Hypothalamus (tissue), 51 donors: Measurements from ENCODE around the gene TMEM174.
"Not testable (repeated sequence)": the region's sequence is repeated elsewhere in the genome, so short reads cannot be mapped to it uniquely, and the experiment has no call there.

ENCODE experiments used
- DNase-seq, 51 donors: peaks; one replicate each; lab custom pipeline; 2025; lab: John Stamatoyannopoulos, UW

Gene TMEM174

DNA sequence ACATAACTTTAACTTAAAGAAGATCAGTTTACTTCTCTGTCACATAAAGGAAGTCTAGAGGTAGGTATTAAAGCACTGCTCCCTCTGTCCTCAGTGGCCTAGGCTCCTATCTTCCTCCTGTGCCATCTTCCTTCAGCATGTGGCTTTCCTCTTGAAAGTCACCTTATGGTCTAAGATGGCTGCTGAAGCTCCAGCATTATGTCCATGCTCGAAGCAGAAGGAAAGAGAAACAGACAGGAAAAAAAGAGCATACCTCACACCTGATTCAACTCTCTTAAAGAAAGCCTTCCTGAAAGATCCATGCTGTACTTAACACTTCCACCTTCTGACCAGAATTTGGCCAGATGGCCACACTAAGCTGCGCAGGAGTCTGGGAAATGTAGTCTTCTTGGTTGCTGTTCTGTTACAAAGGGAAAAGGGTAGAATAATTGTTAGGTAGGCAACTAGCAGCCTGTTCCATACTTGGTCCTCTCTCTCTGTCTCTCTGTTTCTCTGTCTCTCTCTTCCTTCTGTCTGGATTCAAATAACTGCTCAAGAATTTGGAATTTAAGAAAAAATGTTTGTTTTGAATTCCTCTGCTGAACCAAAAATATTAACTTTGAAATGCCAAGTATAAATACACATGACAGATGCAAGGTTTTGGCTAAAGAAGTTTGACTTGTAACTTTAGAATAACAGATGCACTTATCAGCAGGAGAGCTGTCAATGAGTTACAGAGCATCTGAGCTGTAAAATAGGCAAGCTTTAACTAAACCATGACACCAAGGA lies 16.0 kb downstream of the TMEM174 start:
- DNase-seq, result no peak

DNA sequence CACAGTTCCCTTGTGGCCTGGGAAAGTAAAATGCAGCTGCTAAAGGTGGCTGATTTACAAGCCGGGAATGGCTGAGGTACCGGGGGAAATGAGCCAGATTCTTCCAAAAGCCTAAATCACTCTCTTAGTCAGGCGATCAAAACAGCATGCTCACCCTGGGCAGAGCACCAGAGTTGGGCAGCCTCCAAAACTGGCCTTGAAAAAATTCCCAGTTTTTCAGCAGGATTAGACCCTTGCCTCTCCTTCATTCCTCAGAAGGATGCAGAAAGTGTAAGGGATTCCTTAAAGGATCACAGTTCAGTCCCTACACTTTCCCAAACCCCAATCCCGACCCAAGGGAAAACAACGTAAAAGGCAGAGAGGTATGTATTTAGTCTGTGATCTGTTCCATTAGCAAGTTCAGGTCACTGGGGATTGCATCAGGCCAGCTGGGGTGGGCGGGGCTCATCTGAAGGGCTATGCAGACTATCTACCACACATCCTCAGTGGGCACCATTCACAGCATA lies 16.9 kb downstream of the TMEM174 start:
- peak in 8 of 51 donors; percentile 1 to 9 (median 2) for DNase-seq

GRCh38 chr5:73192370-73192769 lies 19.4 kb downstream of the TMEM174 start:
- no peak for DNase-seq

DNA sequence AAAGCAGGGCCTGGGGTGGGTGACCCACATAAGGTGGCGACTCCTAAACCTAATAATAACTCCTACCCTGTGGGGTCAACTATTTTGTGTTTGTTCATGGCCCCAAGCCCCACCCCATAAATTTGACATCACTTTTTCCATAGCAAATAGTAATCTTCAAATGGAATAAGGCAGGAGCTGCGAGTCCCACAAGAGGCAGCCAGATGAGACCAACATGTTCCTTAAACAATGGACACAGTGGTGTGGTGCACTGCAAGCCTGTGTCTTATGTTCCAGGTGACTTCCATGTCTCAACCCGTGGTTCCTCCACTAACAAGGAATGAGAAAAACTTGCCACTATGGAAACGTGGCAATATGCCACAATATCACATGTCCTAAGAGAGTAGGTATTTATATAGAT lies 20.6 kb downstream of the TMEM174 start:
- no peak for DNase-seq

GRCh38 chr5:73196201-73196600 lies 23.2 kb downstream of the TMEM174 start:
- DNase-seq, result no peak

GRCh38 chr5:73197637-73198257 lies 24.8 kb downstream of the TMEM174 start:
- no peak for DNase-seq

DNA sequence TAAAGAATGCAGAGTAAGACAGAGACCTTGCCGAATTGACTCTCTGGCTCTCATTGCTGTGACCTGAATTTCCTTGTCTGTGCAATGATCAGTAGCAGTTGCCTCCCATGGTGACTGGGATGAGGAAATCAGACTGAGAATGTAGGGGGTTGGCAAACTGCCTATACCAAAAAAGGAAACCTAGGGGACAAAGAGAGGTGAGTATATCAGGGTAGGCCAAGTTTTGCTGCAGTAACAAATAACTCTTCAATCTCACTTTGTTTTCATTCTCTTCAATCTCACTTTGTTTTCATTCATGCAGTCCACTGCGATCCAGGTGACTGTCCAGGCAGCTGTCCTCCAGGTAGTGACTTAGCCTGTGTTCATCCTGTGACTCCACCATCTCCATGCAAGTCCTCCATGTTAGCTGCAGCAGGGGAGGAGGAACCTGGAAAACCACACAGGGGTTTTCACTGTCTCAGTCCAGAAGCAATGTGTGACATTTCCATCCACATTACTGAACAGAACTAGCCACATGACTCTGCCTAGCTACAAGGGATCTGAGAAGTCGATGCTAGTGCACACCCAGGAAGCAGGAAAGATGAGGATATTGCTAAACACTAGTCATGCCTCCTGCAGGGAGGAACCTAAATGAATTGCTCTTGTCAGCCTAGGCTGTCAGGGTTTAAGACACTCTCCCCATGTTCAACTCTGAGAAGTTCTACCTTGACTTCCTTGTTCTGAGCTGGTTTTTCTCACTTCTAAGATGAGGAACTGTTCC lies 26.0 kb downstream of the TMEM174 start:
- no peak for DNase-seq

- no peak for DNase-seq
These were observed 26.7 kb downstream of the TMEM174 start for GRCh38 chr5:73199671-73200070.

DNA sequence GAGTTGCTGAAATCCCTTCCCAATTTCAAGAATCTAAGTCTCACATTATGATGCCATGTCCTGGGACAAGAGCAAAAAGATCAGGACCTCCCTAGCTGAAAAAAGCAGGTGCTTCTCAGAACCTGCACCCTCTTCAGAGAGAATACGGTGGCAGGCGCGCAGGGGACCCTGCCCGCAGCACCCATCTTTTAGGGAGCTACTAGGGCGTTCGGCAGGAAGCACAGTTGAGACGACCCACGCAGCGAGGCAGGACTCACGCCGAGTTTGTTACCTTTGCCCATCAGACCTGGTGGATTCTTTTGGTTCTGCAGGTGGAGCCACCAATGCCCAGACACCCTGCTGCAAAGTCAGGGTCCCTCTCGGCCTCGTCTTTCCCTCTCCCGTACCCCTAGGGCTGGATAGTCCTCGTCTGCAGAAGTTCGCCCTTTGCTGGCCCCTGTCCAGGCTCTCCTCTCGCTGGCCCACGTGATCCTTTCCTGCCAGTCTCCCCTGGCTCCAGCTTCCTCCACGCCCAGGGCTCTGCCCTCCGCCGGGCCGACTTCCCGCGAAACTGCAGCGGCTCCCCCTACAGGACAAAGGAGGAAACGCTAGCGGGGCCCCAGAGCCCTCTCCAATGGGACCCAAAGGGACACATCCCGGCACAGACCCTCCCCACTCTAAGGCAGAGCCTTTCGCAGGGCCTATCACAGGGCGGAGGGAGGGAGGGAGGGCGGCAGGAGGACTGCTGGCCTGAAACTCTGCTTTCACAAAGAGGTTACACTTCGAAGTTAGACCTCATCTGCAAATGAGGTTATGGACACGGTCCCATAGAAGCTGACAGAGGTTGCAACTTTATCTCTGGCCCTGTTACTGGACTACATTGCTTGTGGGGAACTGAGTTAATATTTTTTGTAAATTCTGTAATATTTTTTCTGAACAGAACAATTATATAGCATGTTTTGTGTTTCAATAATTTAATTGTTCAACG lies 28.8 kb downstream of the TMEM174 start:
- DNase-seq, result peak in 46 of 51 donors; percentile 5 to 76 (median 39)

DNA sequence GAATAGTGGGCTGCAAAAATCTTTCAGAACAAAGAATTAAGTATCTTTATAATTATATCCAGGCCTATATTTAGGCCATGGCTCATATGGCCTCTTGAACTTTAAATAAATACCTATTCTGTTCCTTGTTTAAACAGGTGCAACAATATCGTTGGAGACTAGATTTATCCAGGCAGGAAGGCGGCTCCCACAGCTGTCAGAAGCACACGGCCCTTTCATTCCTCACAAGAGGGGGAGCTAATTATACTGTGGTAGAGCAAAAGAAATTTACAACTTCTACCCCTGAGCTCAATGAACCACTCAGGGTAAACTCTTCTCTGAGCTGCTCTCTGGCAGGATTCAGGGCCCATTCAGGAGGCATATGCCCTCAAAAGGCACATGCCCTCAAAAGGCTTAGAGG lies 31.3 kb downstream of the TMEM174 start:
- DNase-seq, result no peak

- no peak for DNase-seq
These were observed 31.7 kb downstream of the TMEM174 start for GRCh38 chr5:73204733-73205132.

DNA sequence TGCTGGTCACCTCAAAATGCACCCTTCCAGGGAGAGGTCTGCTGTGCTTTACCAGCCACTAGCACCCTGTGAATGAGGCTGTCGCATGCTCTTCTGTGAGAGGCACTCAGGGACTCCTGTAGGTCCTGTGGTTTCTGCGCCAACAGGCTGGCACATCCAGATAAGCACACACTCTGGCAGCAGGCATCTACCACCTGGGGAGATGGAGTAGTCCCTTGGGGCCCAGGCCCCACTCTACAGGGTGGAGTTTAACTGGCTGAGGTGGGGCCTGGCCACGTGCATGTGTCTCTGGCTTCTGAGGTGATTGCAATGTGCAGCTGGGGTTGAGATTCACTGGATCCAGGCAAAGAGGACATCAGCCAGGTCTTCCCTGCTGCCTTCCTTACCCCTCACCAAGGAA lies 32.3 kb downstream of the TMEM174 start:
- no peak for DNase-seq

GRCh38 chr5:73207239-73207638 lies 34.2 kb downstream of the TMEM174 start:
- DNase-seq, result not testable (repeated sequence)

DNA sequence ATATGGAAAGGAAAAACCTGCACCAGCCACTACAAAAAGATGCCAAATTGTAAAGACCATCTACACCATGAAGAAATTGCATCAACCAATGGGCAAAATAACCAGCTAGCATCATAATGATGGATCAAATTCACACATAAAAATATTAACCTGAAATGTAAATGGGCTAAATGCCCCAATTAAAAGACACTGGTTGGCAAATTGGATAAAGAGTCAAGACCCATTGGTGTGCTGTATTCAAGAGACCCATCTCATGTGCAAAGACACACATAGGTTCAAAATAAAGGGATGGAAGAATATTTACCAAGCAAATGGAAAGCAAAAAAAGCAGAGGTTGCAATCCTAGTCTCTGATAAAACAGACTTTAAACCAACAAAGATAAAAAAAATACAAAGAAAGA lies 36.1 kb downstream of the TMEM174 start:
- DNase-seq, result not testable (repeated sequence)

DNA sequence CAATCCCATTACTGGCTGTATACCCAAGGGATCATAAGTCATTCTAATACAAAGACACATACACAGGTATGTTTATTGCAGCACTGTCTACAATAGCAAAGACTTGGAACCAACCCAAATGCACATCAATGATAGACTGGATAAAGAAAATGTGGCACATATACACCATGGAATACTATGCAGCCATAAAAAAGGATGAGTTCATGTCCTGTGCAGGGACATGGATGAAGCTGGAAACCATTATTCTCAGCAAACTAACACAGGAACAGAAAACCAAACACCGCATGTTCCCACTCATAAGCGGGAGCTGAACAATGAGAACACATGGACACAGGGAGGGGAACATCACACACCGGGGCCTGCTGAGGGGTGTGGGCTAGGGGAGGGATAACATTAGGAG lies 39.7 kb downstream of the TMEM174 start:
- not testable (repeated sequence) for DNase-seq

DNA sequence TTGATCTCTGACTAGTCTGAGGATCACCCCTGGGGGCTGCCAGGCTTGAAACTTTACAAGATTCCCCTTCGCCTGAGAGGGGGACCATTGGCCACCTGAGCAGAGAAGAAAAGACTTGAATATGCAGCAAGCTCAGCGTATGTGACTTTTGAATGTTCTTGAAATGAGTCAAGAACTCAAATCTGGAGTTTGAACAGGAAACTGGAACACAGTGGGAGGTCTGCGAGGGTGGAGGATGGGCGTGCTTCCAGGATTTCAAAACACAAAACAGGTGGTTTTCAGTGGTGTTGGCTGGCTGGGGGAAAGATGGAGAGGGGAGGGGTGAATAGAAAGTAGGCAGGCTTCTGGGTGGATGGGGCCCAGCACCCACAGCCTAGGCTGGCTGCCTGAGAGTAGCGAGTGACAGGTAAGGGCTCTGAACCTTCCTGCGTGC lies 40.6 kb downstream of the TMEM174 start:
- no peak for DNase-seq

DNA sequence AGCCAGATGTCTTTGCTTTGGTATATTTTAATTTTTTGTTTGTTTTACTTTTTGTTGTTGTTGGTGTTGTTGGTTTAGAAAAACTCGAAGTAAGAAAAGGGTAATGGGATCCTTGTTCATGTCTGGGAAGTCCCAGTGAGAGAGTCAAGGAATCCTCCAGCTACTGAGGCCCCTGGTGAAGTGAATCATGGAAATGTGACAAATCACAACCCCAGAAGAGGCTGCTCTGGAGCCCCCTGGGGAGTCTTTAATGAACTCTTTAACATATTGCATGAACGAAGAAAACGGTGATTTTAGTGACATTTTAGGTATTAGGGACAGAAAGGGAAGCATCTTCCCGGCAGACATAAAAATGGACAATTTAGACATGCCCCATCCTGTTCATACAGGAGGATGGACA lies 41.3 kb downstream of the TMEM174 start:
- no peak for DNase-seq

GRCh38 chr5:73214996-73215395 lies 42.0 kb downstream of the TMEM174 start:
- no peak for DNase-seq

GRCh38 chr5:73215531-73215890 lies 42.5 kb downstream of the TMEM174 start:
- no peak for DNase-seq

DNA sequence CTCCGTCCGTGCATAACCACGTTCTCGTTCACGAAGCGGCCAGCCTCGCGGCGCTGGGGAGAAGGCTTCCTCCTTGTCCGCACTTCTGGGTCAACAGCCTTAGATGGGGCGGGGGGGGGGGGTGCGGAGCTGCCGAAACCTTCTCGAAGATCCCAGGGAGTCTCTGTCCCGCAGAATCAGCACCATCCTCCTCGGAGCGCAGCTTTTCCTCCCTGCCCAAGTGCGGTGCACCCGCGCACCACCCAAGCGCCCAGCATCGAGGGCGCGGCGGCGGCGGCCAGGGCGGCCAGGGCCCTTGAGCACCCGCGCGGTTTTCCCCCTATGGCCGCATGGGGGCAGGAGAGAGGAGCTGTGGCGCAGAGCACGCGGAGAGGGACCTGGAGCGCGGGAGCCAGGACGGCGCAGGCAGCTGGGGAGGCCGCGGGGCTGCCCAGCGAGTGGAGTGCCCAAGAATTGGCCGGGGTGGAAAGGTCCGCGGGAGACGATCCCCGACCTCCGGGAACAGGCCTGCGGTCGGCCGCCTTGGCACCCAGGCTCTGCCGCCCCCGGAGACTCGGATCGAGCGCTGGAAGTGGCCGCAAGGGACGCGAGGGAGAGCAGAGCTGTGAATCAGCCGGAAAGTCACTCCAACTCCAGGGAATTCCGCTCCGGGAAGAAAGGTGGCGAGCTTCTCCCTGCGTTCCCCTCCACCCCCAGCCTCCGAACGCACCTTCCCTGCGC lies 43.1 kb downstream of the TMEM174 start:
- peak in 49 of 51 donors; percentile 9 to 79 (median 56) for DNase-seq
